Keratinocyte (primary cell): Measurements from ENCODE around the gene KRTAP2-3. TPM values are rescaled to one million over a fixed set of nuclear protein-coding genes. Genes with fewer than 3 reads are reported as not detected.

Experiments used
- DNase-seq: peaks from one replicate; pipeline ENCODE4 v3.0.0-alpha.2; 2011; ENCODE audit warnings: low read depth, missing footprints, low spot score
- FAIRE-seq: peaks from 2 replicates; lab custom pipeline; 2011; peaks lifted over from hg19 to GRCh38; lab: Jason Lieb, UNC
- H2AFZ ChIP-seq: 2 replicates; pipeline ENCODE4 v1.6.0; 2012; ENCODE audit warnings: low read length, control low read depth, inconsistent platforms; ENCODE audit not compliant: control insufficient read depth
- H3K27ac ChIP-seq: 2 replicates; pipeline ENCODE4 v1.5.1; 2011; ENCODE audit warnings: low read length; ENCODE audit not compliant: control insufficient read depth, insufficient read depth
- H3K27me3 ChIP-seq: 3 replicates; pipeline ENCODE4 v1.6.0; 2011; ENCODE audit warnings: low read length; ENCODE audit not compliant: control insufficient read depth, insufficient read depth; ENCODE audit errors: extremely low read depth
- H3K36me3 ChIP-seq, 2 experiments: 2 replicates in 1 of 2; 3 replicates in 1 of 2; pipeline ENCODE4 v1.5.1; 2011; ENCODE audit warnings: low read length in 2 of 2, mild to moderate bottlenecking in 1 of 2; ENCODE audit not compliant: control insufficient read depth in 2 of 2, insufficient read depth in 2 of 2; ENCODE audit errors: extremely low read depth in 1 of 2
- H3K4me1 ChIP-seq: 3 replicates; pipeline ENCODE4 v1.5.1; 2011; ENCODE audit warnings: low read length; ENCODE audit not compliant: control insufficient read depth, insufficient read depth; ENCODE audit errors: extremely low read depth
- H3K4me2 ChIP-seq: 3 replicates; pipeline ENCODE4 v1.6.0; 2011; ENCODE audit warnings: low read depth, low read length; ENCODE audit not compliant: control insufficient read depth, insufficient read depth; ENCODE audit errors: extremely low read depth
- H3K4me3 ChIP-seq, 3 experiments: fragments of 200-600 bp in 1 of 3; sonication (generic) in 1 of 3; 2 replicates in 2 of 3; 3 replicates in 1 of 3; pipeline ENCODE4 v1.5.1; 2011 to 2016; ENCODE audit warnings: low read length in 3 of 3, mild to moderate bottlenecking in 3 of 3, control low read depth in 2 of 3, inconsistent platforms in 1 of 3, low read depth in 1 of 3, mixed read lengths in 1 of 3, mixed run types in 1 of 3, moderate library complexity in 1 of 3; ENCODE audit not compliant: control insufficient read depth in 2 of 3, insufficient read depth in 2 of 3; ENCODE audit errors: extremely low read depth in 1 of 3
- H3K79me2 ChIP-seq: 2 replicates; pipeline ENCODE4 v1.6.0; 2012; ENCODE audit warnings: low read length; ENCODE audit not compliant: control insufficient read depth, insufficient read depth
- H3K9ac ChIP-seq: 3 replicates; pipeline ENCODE4 v1.6.0; 2011; ENCODE audit warnings: low read length; ENCODE audit not compliant: control insufficient read depth, insufficient read depth; ENCODE audit errors: extremely low read depth
- H3K9me1 ChIP-seq: 3 replicates; pipeline ENCODE4 v1.6.0; 2011; ENCODE audit warnings: low read length; ENCODE audit not compliant: control insufficient read depth, insufficient read depth; ENCODE audit errors: extremely low read depth
- H3K9me3 ChIP-seq: 2 replicates; pipeline ENCODE4 v1.5.1; 2012; ENCODE audit warnings: low read depth, low read length; ENCODE audit not compliant: control insufficient read depth
- H4K20me1 ChIP-seq: 3 replicates; pipeline ENCODE4 v1.6.0; 2011; ENCODE audit warnings: low read length; ENCODE audit not compliant: control insufficient read depth, insufficient read depth; ENCODE audit errors: extremely low read depth
- EZH2 ChIP-seq: IDR thresholded peaks from one replicate; pipeline ENCODE4 v1.6.1; 2012; ENCODE audit warnings: inconsistent platforms, mild to moderate bottlenecking, low read length, moderate library complexity
- dilution Hi-C: fragments of 300-500 bp; cut with MboI; formaldehyde crosslinking; loops from one replicate; pipeline ENCODE4 v1.7.0; 2020; ENCODE audit warnings: low sequenced_read_pairs; ENCODE audit not compliant: extremely low pct_ligation_motif_present
- polyA plus RNA-seq, 5 experiments: library from polyadenylated mRNA; depleted of rRNA in 3 of 5; stranded (reverse) in 3 of 5; stranded (forward) in 1 of 5; unstranded in 1 of 5; fragments of >200 nt; gene quantifications; 1 replicate in 1 of 5; 2 replicates in 3 of 5; 3 replicates in 1 of 5; pipeline versions ENCODE4 v1.2.1 to v1.2.3, GENCODE V29; 2011 to 2012; ENCODE audit warnings: missing spikeins in 2 of 5, low read depth in 1 of 5, low replicate concordance in 1 of 5
- TF ChIP-seq, protein P1 (sequence below), 3 experiments: IDR thresholded peaks in 1 of 3; conservative IDR thresholded peaks in 1 of 3; optimal IDR thresholded peaks in 1 of 3; 2 replicates in 2 of 3; 3 replicates in 1 of 3; pipeline versions ENCODE3 to v1.5.1; 2011; ENCODE audit warnings: low read length in 3 of 3, mild to moderate bottlenecking in 3 of 3, moderate library complexity in 2 of 3, control low read depth in 1 of 3, inconsistent platforms in 1 of 3; ENCODE audit not compliant: insufficient read depth in 2 of 3; ENCODE audit errors: extremely low read depth in 1 of 3

Gene KRTAP2-3
- polyA plus RNA-seq, 1 donor (not counting 4 experiments of a cell fraction or from before 2014, with no cell fraction given) = 8.4 TPM

DNA sequence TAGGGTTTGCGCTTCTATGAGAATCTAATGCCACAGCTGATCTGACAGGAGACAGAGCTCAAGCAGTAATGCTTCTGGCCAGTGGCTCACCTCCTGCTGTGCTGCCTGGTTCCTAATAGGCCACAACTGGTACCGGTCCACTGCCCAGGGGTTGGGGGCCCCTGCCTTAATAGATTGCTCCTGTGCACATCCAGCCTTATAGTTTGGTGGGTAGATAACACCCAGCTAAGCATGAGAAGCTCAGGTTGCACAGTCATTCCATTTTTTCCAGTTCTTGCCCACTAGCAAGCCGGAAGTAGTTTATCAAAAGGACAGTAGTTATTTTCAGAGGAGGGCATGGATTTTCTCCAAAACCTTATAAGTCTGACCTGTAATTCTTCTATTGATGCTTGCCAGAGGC lies 40.5 kb downstream of the KRTAP2-3 start:
- Histone ChIP-seq H3K36me3 (no peaks in the 10 kb centered on the region), H3K4me2 (no peak overlapping the region), H3K4me1 (no peaks in the 10 kb centered on the region), H4K20me1 (no peaks in the 10 kb centered on the region), H3K9me3 (no peaks in the 10 kb centered on the region), H3K9ac (no peak overlapping the region), H3K9me1 (no peaks in the 10 kb centered on the region), H2AFZ (no peak overlapping the region), H3K4me3 (no peak overlapping the region), H3K27ac (no peak overlapping the region), H3K79me2 (no peaks in the 10 kb centered on the region), H3K27me3 (no peaks in the 10 kb centered on the region)
- no peak for FAIRE-seq
- dilution Hi-C loops = no loop called here
- TF ChIP-seq EZH2 = no peak
- TF ChIP-seq, protein P1, sequence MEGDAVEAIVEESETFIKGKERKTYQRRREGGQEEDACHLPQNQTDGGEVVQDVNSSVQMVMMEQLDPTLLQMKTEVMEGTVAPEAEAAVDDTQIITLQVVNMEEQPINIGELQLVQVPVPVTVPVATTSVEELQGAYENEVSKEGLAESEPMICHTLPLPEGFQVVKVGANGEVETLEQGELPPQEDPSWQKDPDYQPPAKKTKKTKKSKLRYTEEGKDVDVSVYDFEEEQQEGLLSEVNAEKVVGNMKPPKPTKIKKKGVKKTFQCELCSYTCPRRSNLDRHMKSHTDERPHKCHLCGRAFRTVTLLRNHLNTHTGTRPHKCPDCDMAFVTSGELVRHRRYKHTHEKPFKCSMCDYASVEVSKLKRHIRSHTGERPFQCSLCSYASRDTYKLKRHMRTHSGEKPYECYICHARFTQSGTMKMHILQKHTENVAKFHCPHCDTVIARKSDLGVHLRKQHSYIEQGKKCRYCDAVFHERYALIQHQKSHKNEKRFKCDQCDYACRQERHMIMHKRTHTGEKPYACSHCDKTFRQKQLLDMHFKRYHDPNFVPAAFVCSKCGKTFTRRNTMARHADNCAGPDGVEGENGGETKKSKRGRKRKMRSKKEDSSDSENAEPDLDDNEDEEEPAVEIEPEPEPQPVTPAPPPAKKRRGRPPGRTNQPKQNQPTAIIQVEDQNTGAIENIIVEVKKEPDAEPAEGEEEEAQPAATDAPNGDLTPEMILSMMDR (optimal IDR thresholded peaks at IDR 0.05 in 1 of 3, IDR thresholded peaks at IDR 0.05 in 1 of 3, conservative IDR thresholded peaks at IDR 0.05 in 1 of 3; ENCODE audit: extremely low read depth in 1 of 3, insufficient read depth in 2 of 3, low read length in 3 of 3) = no peak
- DNase-seq = no peak

DNA sequence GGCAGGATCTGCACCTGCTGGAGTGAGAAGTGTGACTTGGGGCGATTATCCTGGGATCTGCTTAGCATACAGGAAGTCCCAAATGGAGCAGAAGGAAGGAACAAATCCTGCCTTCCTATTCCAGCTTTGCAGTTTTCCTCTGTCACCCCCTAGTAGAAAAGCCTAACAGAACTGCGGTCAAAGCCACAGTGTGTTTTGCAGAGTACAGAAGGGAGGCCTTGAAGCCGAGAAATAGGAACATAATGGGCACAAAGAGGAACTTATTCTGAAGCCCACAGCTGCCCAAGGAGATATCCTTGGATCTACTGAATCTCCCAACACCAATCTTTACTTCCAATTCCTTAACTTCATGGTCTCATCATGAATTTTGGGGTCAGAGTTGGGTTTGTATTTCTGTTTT lies 41.4 kb downstream of the KRTAP2-3 start:
- Histone ChIP-seq H3K9me3 (no peaks in the 10 kb centered on the region), H3K9ac (no peak overlapping the region), H4K20me1 (no peaks in the 10 kb centered on the region), H2AFZ (no peak overlapping the region), H3K4me2 (no peak overlapping the region), H3K27me3 (no peaks in the 10 kb centered on the region), H3K4me1 (no peaks in the 10 kb centered on the region), H3K27ac (no peak overlapping the region), H3K9me1 (no peaks in the 10 kb centered on the region), H3K4me3 (no peak overlapping the region), H3K79me2 (no peaks in the 10 kb centered on the region), H3K36me3 (no peaks in the 10 kb centered on the region)
- DNase-seq (no peak), FAIRE-seq (no peak)
- no peak for TF ChIP-seq EZH2
- TF ChIP-seq, protein P1 (optimal IDR thresholded peaks at IDR 0.05 in 1 of 3, IDR thresholded peaks at IDR 0.05 in 1 of 3, conservative IDR thresholded peaks at IDR 0.05 in 1 of 3; ENCODE audit: extremely low read depth in 1 of 3, insufficient read depth in 2 of 3, low read length in 3 of 3) = no peak
- dilution Hi-C loops = no loop called here
